Measurements from ENCODE around the gene PHACTR3. TPM values are rescaled to one million over a fixed set of nuclear protein-coding genes. Genes with fewer than 3 reads are reported as not detected.

The PHACTR3 gene
- total RNA-seq, 1 donor from 2014 or later, result 1.0 TPM

GRCh38 chr20:59676126-59676850 lies 71.9 kb downstream of the PHACTR3 start:
- Histone ChIP-seq H3K9ac (ENCODE audit: low read depth in 1 of 3, low read length in 3 of 3) (no peak overlapping the region), H3K9me3 (ENCODE audit: control insufficient read depth in 3 of 3, low read length in 3 of 3) (peaks cover 0 to 3% (median 0%) of the 10 kb centered on the region in 3 donors), H3K27ac (ENCODE audit: low read depth, low read length) (no peak overlapping the region), H3K36me3 (ENCODE audit: control insufficient read depth in 3 of 3, insufficient read depth in 3 of 3, low read length in 3 of 3) (no peaks in the 10 kb centered on the region), H3K4me3 (ENCODE audit: low read length in 3 of 3) (no peak overlapping the region), H3K27me3 (ENCODE audit: control insufficient read depth in 3 of 3, insufficient read depth in 3 of 3, low read length in 3 of 3) (peaks cover 35 to 42% (median 36%) of the 10 kb centered on the region in 3 donors), H3K4me1 (ENCODE audit: control insufficient read depth in 3 of 3, insufficient read depth in 3 of 3, low read length in 3 of 3) (no peaks in the 10 kb centered on the region)

DNA sequence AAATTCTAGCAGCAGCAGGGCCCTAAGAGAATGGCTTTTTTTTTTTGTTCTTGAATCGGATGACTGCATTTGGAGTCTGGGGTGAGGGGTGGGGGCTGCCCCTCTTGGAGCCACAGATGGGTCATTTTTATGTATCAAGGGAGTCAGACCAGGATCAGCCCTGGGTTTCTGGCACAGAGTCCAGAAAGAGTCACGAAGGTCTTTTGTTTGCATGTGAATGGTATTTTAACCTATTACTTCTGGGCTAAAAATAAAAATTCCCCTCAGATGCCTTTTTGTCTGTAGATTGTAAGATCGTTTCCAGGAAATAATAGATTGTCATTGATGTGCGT lies 72.5 kb downstream of the PHACTR3 start:
- Histone ChIP-seq H3K4me3 (ENCODE audit: low read length in 3 of 3) (no peak overlapping the region), H3K4me1 (ENCODE audit: control insufficient read depth in 3 of 3, insufficient read depth in 3 of 3, low read length in 3 of 3) (no peaks in the 10 kb centered on the region), H3K9ac (ENCODE audit: low read depth in 1 of 3, low read length in 3 of 3) (no peak overlapping the region), H3K9me3 (ENCODE audit: control insufficient read depth in 3 of 3, low read length in 3 of 3) (peaks cover 0 to 3% (median 0%) of the 10 kb centered on the region in 3 donors), H3K27ac (ENCODE audit: low read depth, low read length) (no peak overlapping the region), H3K36me3 (ENCODE audit: control insufficient read depth in 3 of 3, insufficient read depth in 3 of 3, low read length in 3 of 3) (no peaks in the 10 kb centered on the region), H3K27me3 (ENCODE audit: control insufficient read depth in 3 of 3, insufficient read depth in 3 of 3, low read length in 3 of 3) (peaks cover 35 to 42% (median 36%) of the 10 kb centered on the region in 3 donors)

DNA sequence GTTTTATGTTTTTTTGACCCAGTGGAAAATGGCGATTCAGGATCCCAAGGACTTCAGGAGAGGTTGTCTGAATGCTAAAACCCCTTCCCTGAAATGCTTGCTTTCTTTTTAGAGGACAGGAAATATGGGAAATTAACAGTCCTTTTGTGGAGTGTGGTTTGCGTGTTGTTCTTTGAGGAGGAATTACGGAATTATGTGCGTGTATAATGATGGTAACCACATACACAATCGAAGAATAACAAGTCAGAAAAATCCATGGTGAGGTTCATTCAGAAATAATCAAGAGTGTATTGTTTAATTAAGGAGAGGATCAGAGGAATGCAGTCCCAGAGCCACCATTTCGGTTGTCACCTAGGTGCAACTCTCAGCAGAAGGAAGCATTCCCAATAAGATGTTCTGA lies 73.2 kb downstream of the PHACTR3 start:
- Histone ChIP-seq H3K4me3 (ENCODE audit: low read length in 3 of 3) (no peak overlapping the region), H3K27ac (ENCODE audit: low read depth, low read length) (no peak overlapping the region), H3K9me3 (ENCODE audit: control insufficient read depth in 3 of 3, low read length in 3 of 3) (peaks cover 0 to 3% (median 0%) of the 10 kb centered on the region in 3 donors), H3K27me3 (ENCODE audit: control insufficient read depth in 3 of 3, insufficient read depth in 3 of 3, low read length in 3 of 3) (peaks cover 32 to 40% (median 36%) of the 10 kb centered on the region in 3 donors), H3K36me3 (ENCODE audit: control insufficient read depth in 3 of 3, insufficient read depth in 3 of 3, low read length in 3 of 3) (no peaks in the 10 kb centered on the region), H3K9ac (ENCODE audit: low read depth in 1 of 3, low read length in 3 of 3) (no peak overlapping the region), H3K4me1 (ENCODE audit: control insufficient read depth in 3 of 3, insufficient read depth in 3 of 3, low read length in 3 of 3) (no peaks in the 10 kb centered on the region)

DNA sequence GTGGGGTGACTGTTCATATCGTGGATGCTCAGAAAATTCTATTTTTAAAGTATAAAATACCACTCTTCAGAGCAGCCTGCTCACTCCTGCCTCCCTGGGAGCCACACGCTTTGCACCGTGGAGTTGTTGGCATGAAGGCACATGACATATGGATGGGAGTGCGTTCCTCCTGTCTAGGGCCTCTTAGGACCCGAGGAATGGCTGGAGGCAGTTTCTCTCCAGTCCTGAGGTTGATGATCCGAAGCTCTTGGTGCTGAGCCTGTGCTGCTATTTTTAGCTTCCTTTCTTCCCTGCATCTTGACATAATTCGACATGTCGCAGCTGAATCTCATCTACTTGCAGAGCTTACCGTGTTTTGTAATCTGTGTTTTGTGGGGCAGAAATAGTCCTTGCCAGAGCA lies 73.9 kb downstream of the PHACTR3 start:
- Histone ChIP-seq H3K4me3 (ENCODE audit: low read length in 3 of 3) (no peak overlapping the region), H3K9ac (ENCODE audit: low read depth in 1 of 3, low read length in 3 of 3) (no peak overlapping the region), H3K27ac (ENCODE audit: low read depth, low read length) (no peak overlapping the region), H3K36me3 (ENCODE audit: control insufficient read depth in 3 of 3, insufficient read depth in 3 of 3, low read length in 3 of 3) (no peaks in the 10 kb centered on the region), H3K9me3 (ENCODE audit: control insufficient read depth in 3 of 3, low read length in 3 of 3) (peaks cover 0 to 3% (median 0%) of the 10 kb centered on the region in 3 donors), H3K4me1 (ENCODE audit: control insufficient read depth in 3 of 3, insufficient read depth in 3 of 3, low read length in 3 of 3) (no peaks in the 10 kb centered on the region), H3K27me3 (ENCODE audit: control insufficient read depth in 3 of 3, insufficient read depth in 3 of 3, low read length in 3 of 3) (peaks cover 30 to 43% (median 32%) of the 10 kb centered on the region in 3 donors)

- Histone ChIP-seq H3K27me3 (ENCODE audit: control insufficient read depth in 3 of 3, insufficient read depth in 3 of 3, low read length in 3 of 3) (peaks cover 27 to 41% (median 32%) of the 10 kb centered on the region in 3 donors), H3K36me3 (ENCODE audit: control insufficient read depth in 3 of 3, insufficient read depth in 3 of 3, low read length in 3 of 3) (no peaks in the 10 kb centered on the region), H3K27ac (ENCODE audit: low read depth, low read length) (no peak overlapping the region), H3K4me3 (ENCODE audit: low read length in 3 of 3) (no peak overlapping the region), H3K9me3 (ENCODE audit: control insufficient read depth in 3 of 3, low read length in 3 of 3) (peaks cover 0 to 3% (median 0%) of the 10 kb centered on the region in 3 donors), H3K4me1 (ENCODE audit: control insufficient read depth in 3 of 3, insufficient read depth in 3 of 3, low read length in 3 of 3) (no peaks in the 10 kb centered on the region), H3K9ac (ENCODE audit: low read depth in 1 of 3, low read length in 3 of 3) (no peak overlapping the region)
These were observed 74.6 kb downstream of the PHACTR3 start for GRCh38 chr20:59678951-59679350.

- peaks cover 27 to 37% (median 32%) of the 10 kb centered on the region in 3 donors for H3K27me3 ChIP-seq (ENCODE audit: control insufficient read depth in 3 of 3, insufficient read depth in 3 of 3, low read length in 3 of 3)
- no peaks in the 10 kb centered on the region for H3K4me1 ChIP-seq (ENCODE audit: control insufficient read depth in 3 of 3, insufficient read depth in 3 of 3, low read length in 3 of 3)
- no peak overlapping the region for H3K9ac ChIP-seq (ENCODE audit: low read depth in 1 of 3, low read length in 3 of 3)
- peaks cover 0 to 3% (median 0%) of the 10 kb centered on the region in 3 donors for H3K9me3 ChIP-seq (ENCODE audit: control insufficient read depth in 3 of 3, low read length in 3 of 3)
- H3K36me3 ChIP-seq (ENCODE audit: control insufficient read depth in 3 of 3, insufficient read depth in 3 of 3, low read length in 3 of 3), result no peaks in the 10 kb centered on the region
- H3K4me3 ChIP-seq (ENCODE audit: low read length in 3 of 3), result no peak overlapping the region
- no peak overlapping the region for H3K27ac ChIP-seq (ENCODE audit: low read depth, low read length)
These were observed 75.9 kb downstream of the PHACTR3 start for GRCh38 chr20:59680148-59680650.

- Histone ChIP-seq H3K27me3 (ENCODE audit: control insufficient read depth in 3 of 3, insufficient read depth in 3 of 3, low read length in 3 of 3) (peaks cover 26 to 31% (median 26%) of the 10 kb centered on the region in 3 donors), H3K9ac (ENCODE audit: low read depth in 1 of 3, low read length in 3 of 3) (no peak overlapping the region), H3K4me1 (ENCODE audit: control insufficient read depth in 3 of 3, insufficient read depth in 3 of 3, low read length in 3 of 3) (no peaks in the 10 kb centered on the region), H3K4me3 (ENCODE audit: low read length in 3 of 3) (no peak overlapping the region), H3K9me3 (ENCODE audit: control insufficient read depth in 3 of 3, low read length in 3 of 3) (peaks cover 0 to 3% (median 0%) of the 10 kb centered on the region in 3 donors), H3K36me3 (ENCODE audit: control insufficient read depth in 3 of 3, insufficient read depth in 3 of 3, low read length in 3 of 3) (no peaks in the 10 kb centered on the region), H3K27ac (ENCODE audit: low read depth, low read length) (no peak overlapping the region)
These were observed 76.5 kb downstream of the PHACTR3 start for GRCh38 chr20:59680852-59681251.

DNA sequence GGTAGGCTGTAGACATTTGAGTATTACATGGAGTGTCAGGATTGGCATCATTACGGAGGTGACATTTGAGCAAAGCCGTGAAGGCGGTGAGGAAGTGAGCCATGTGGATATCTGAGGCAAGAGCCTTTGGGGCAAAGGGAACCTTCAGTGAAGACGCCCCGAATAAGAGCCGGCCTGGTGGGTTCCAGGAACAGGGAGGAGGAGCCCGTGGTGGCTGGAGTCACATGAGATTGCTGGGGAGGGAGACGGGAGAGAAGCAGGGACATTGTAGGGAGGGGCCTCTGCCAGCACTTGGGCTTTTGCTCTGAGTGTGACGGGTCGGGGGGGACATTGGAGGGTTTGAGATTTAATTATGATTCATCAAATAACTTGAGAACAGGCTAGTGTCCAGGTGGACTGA lies 78.3 kb downstream of the PHACTR3 start:
- Histone ChIP-seq H3K27me3 (ENCODE audit: control insufficient read depth in 3 of 3, insufficient read depth in 3 of 3, low read length in 3 of 3) (peaks cover 14 to 18% (median 18%) of the 10 kb centered on the region in 3 donors), H3K4me3 (ENCODE audit: low read length in 3 of 3) (no peak overlapping the region), H3K9me3 (ENCODE audit: control insufficient read depth in 3 of 3, low read length in 3 of 3) (peaks cover 0 to under 1% (median 0%) of the 10 kb centered on the region in 3 donors), H3K36me3 (ENCODE audit: control insufficient read depth in 3 of 3, insufficient read depth in 3 of 3, low read length in 3 of 3) (no peaks in the 10 kb centered on the region), H3K9ac (ENCODE audit: low read depth in 1 of 3, low read length in 3 of 3) (no peak overlapping the region), H3K4me1 (ENCODE audit: control insufficient read depth in 3 of 3, insufficient read depth in 3 of 3, low read length in 3 of 3) (no peaks in the 10 kb centered on the region), H3K27ac (ENCODE audit: low read depth, low read length) (no peak overlapping the region)

DNA sequence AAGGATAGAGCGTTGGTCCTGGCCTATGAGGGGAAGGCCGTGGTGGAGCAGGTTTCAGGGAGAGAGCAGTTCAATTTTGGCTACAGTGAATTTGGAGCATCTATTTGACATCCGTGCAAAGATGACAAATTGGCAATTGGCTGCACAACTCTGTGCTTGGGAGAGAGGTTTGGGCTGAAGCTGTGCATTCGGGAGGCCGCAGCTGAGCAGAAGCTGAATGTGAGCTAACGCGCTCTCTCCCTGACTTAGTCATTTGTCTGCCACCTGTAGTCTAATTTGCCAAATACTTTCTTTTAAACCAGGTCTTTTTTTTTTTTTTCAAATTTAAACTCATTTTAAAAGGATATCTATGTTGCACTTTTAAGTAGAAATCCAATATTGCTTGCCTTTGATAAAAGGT lies 78.8 kb downstream of the PHACTR3 start:
- H3K27ac ChIP-seq (ENCODE audit: low read depth, low read length), result no peak overlapping the region
- H3K27me3 ChIP-seq (ENCODE audit: control insufficient read depth in 3 of 3, insufficient read depth in 3 of 3, low read length in 3 of 3), result peaks cover 11 to 15% (median 14%) of the 10 kb centered on the region in 3 donors
- H3K36me3 ChIP-seq (ENCODE audit: control insufficient read depth in 3 of 3, insufficient read depth in 3 of 3, low read length in 3 of 3), result no peaks in the 10 kb centered on the region
- H3K4me1 ChIP-seq (ENCODE audit: control insufficient read depth in 3 of 3, insufficient read depth in 3 of 3, low read length in 3 of 3), result no peaks in the 10 kb centered on the region
- H3K9ac ChIP-seq (ENCODE audit: low read depth in 1 of 3, low read length in 3 of 3), result no peak overlapping the region
- H3K9me3 ChIP-seq (ENCODE audit: control insufficient read depth in 3 of 3, low read length in 3 of 3), result no peaks in the 10 kb centered on the region
- H3K4me3 ChIP-seq (ENCODE audit: low read length in 3 of 3), result no peak overlapping the region

GRCh38 chr20:59684685-59685242 lies 80.4 kb downstream of the PHACTR3 start:
- H3K36me3 ChIP-seq (ENCODE audit: control insufficient read depth in 3 of 3, insufficient read depth in 3 of 3, low read length in 3 of 3), result no peaks in the 10 kb centered on the region
- no peaks in the 10 kb centered on the region for H3K9me3 ChIP-seq (ENCODE audit: control insufficient read depth in 3 of 3, low read length in 3 of 3)
- H3K9ac ChIP-seq (ENCODE audit: low read depth in 1 of 3, low read length in 3 of 3), result no peak overlapping the region
- no peak overlapping the region for H3K4me3 ChIP-seq (ENCODE audit: low read length in 3 of 3)
- no peaks in the 10 kb centered on the region for H3K4me1 ChIP-seq (ENCODE audit: control insufficient read depth in 3 of 3, insufficient read depth in 3 of 3, low read length in 3 of 3)
- H3K27ac ChIP-seq (ENCODE audit: low read depth, low read length), result no peak overlapping the region
- peaks cover 2 to 12% (median 9%) of the 10 kb centered on the region in 3 donors for H3K27me3 ChIP-seq (ENCODE audit: control insufficient read depth in 3 of 3, insufficient read depth in 3 of 3, low read length in 3 of 3)
